Stomach smooth muscle (tissue), 2 donors: ENCODE data around the gene TBX5.

Experiments used
- H3K27ac ChIP-seq: one replicate; pipeline ENCODE4 v1.7.0; 2013; ENCODE audit warnings: mild to moderate bottlenecking, low read length, inconsistent platforms
- H3K27me3 ChIP-seq, 2 donors: one replicate each; pipeline ENCODE4 v1.7.0; 2013; ENCODE audit warnings: low read length in 2 of 2; ENCODE audit not compliant: insufficient read depth in 2 of 2, control insufficient read depth in 1 of 2
- H3K36me3 ChIP-seq, 2 donors: one replicate each; pipeline ENCODE4 v1.7.0; 2013; ENCODE audit warnings: low read length in 2 of 2; ENCODE audit not compliant: control insufficient read depth in 2 of 2, insufficient read depth in 2 of 2
- H3K4me1 ChIP-seq: one replicate; pipeline ENCODE4 v1.7.0; 2013; ENCODE audit warnings: low read length; ENCODE audit not compliant: control insufficient read depth, insufficient read depth
- H3K4me3 ChIP-seq, 2 donors: one replicate each; pipeline ENCODE4 v1.7.0; 2013; ENCODE audit warnings: low read length in 2 of 2
- H3K9ac ChIP-seq, 2 donors: one replicate each; pipeline ENCODE4 v1.7.0; 2013; ENCODE audit warnings: low read length in 2 of 2, mild to moderate bottlenecking in 1 of 2
- H3K9me3 ChIP-seq, 2 donors: one replicate each; pipeline ENCODE4 v1.7.0; 2013; ENCODE audit warnings: low read length in 2 of 2; ENCODE audit not compliant: control insufficient read depth in 2 of 2
- donor health status: healthy.
- donor health status: Pancreatic carcinoma.

Gene TBX5

DNA sequence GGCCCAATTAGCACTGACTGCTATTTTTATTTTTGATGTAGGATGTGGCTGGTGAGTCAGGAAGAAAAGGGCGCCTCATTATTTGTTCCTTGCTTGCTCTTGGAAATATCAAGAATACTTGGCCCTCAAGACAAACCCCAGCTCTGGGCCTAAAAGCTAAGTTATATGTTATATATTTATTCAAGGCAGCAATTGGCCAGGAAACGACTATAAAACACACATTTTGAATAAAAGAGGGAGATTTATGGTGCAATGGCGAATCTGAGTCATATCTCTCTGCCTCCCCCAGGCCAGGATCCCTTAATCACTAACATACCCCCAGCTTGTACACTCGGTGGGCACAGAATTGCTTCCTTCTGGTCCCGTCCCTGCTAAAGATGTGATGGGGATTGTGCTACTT lies 63.3 kb downstream of the TBX5 start:
- Histone ChIP-seq H3K9ac (no peak overlapping the region), H3K36me3 (no peaks in the 10 kb centered on the region)

DNA sequence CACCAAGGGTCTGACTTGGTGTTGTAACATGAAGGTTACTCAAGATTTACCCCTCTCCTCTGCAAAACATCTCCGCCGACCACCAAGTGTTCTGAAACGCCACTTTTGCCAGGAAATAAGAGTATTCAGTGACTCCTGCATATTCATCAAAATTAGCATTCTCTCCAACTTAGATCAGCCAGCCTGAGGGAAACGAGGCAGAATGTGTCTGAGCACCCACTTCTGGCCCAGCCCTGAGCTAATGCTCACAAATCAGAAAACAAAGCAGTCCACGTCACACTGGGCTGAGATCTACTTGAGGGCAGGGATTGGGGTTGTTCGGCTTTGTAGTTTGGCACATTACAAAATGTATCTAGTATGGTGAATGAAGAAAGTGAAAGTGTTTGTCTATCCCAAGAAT lies 64.3 kb downstream of the TBX5 start:
- no peaks in the 10 kb centered on the region for H3K4me1 ChIP-seq
- no peaks in the 10 kb centered on the region for H3K36me3 ChIP-seq
- H3K9me3 ChIP-seq: no peaks in the 10 kb centered on the region
- H3K27me3 ChIP-seq: peaks cover 2 to 5% of the 10 kb centered on the region in 2 donors
- no peak overlapping the region for H3K4me3 ChIP-seq
- H3K9ac ChIP-seq: no peak overlapping the region
- H3K27ac ChIP-seq: no peak overlapping the region

More for the DNA sequence above, 63.3 kb downstream of the TBX5 start:
- Histone ChIP-seq H3K4me1 (no peaks in the 10 kb centered on the region), H3K27me3 (peaks cover 2 to 5% of the 10 kb centered on the region in 2 donors), H3K27ac (no peak overlapping the region), H3K4me3 (no peak overlapping the region), H3K9me3 (no peaks in the 10 kb centered on the region)

DNA sequence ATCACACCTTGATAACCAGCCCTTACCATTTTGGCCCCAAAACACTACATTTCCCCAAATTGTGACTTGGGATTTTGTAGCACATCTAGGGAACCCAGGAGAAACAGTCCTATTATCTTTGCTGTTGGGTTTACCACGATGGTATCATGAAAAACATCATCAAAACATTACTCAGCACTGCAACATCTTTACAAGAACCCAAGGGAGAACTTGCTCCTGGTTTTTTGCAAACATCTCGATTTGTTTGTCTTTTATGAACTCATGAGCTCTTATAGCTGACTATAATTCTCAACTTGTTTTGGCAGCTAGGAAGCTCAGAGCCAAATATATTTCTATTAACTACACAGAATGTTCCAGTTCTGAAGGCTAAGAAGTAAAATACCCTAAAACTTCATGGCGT lies 65.7 kb downstream of the TBX5 start:
- no peaks in the 10 kb centered on the region for H3K36me3 ChIP-seq
- no peak overlapping the region for H3K9ac ChIP-seq
- no peak overlapping the region for H3K27ac ChIP-seq
- no peaks in the 10 kb centered on the region for H3K4me1 ChIP-seq
- H3K9me3 ChIP-seq: no peaks in the 10 kb centered on the region
- H3K27me3 ChIP-seq: peaks cover 0 to 5% of the 10 kb centered on the region in 2 donors
- no peak overlapping the region for H3K4me3 ChIP-seq

DNA sequence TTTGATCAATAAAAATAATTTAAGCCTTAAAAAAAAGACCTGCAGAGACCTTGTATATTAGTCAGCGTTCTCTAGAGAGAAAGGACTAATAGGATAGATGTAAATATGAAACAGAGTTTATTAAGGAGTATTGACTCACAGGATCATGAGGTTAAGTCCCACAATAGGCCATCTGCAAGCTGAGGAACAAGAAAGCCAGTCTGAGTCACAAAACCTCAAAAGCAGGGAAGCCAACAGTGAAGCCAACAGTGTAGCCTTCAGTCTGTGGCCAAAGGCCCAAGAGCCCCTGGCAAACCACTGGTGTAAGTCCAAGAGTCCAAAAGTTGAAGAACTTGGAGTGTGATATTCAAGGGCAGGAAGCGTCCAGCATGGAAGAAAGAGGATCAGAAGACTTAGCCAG lies 66.3 kb downstream of the TBX5 start:
- Histone ChIP-seq H3K9ac (no peak overlapping the region), H3K36me3 (no peaks in the 10 kb centered on the region), H3K27ac (no peak overlapping the region), H3K9me3 (no peaks in the 10 kb centered on the region), H3K4me1 (no peaks in the 10 kb centered on the region), H3K4me3 (no peak overlapping the region), H3K27me3 (peaks cover 0 to 5% of the 10 kb centered on the region in 2 donors)

DNA sequence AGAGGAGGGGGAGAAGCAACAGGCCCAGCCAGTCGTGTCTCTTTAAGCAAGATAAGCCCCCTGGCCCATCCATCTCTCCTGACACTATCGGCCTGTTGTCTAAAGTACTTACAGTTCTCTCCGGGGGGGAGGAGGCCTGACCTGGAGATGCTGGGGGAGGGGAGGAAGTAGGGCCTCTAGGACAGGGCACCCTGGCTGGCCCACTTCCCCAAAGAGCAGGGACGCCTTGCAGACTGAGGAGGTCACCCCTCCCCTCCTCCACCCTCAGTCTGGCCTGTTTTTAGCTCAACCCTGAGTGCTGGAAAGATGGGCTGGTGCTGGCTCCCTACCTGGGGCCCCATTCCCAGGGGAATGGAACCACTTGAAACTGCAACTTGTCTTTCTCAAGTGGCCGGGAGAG lies 70.3 kb downstream of the TBX5 start:
- no peak overlapping the region for H3K27ac ChIP-seq
- H3K36me3 ChIP-seq: no peaks in the 10 kb centered on the region
- no peaks in the 10 kb centered on the region for H3K27me3 ChIP-seq
- peaks cover 0 to 3% of the 10 kb centered on the region in 2 donors for H3K9me3 ChIP-seq
- no peaks in the 10 kb centered on the region for H3K4me1 ChIP-seq
- H3K9ac ChIP-seq: no peak overlapping the region
- H3K4me3 ChIP-seq: no peak overlapping the region

DNA sequence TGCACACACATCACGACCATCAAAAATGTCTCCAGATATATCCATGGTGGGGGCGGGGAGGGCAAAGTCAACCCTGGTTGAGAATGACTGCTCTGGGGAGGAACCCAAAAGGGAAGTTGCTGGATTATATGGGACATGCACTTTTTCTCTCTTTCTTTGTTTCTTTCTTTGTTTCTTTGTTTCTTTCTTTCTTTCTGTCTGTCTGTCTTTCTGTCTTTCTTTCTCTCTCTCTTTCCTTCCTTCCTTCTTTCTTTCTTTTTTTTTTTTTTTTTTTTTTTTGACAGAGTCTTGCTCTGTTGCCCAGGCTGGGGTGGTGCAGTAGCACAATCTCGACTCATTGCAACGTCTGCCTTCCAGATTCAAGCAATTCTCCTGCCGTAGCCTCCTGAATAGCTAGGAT lies 71.5 kb downstream of the TBX5 start:
- H3K9ac ChIP-seq: no peak overlapping the region
- H3K36me3 ChIP-seq: no peaks in the 10 kb centered on the region
- H3K4me1 ChIP-seq: no peaks in the 10 kb centered on the region
- no peaks in the 10 kb centered on the region for H3K27me3 ChIP-seq
- H3K9me3 ChIP-seq: peaks cover 0 to 3% of the 10 kb centered on the region in 2 donors
- H3K4me3 ChIP-seq: no peak overlapping the region
- H3K27ac ChIP-seq: no peak overlapping the region

DNA sequence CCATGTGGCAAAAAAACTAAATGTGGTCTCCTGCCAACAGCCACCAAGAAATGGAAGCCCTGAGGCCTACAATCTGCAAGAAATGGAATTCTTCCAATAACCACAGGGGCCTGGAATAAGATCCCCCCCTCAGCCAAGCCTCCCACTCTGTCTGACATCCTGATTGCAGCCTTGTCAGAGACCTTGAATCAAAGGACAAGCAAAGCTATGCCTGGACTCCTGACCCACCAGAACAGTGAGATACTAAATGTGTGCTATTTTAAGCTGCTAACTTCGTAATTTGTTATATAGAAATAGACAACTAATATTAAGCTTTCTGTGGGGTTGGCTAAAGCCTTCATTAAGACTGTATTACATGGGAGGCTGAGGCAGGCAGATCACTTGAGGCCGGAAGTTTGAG lies 77.7 kb downstream of the TBX5 start:
- H3K9me3 ChIP-seq: peaks cover 5 to 12% of the 10 kb centered on the region in 2 donors
- H3K27ac ChIP-seq: no peak overlapping the region
- H3K36me3 ChIP-seq: no peaks in the 10 kb centered on the region
- H3K4me1 ChIP-seq: no peaks in the 10 kb centered on the region
- no peak overlapping the region for H3K4me3 ChIP-seq
- peaks cover 0 to 2% of the 10 kb centered on the region in 2 donors for H3K27me3 ChIP-seq
- H3K9ac ChIP-seq: no peak overlapping the region

DNA sequence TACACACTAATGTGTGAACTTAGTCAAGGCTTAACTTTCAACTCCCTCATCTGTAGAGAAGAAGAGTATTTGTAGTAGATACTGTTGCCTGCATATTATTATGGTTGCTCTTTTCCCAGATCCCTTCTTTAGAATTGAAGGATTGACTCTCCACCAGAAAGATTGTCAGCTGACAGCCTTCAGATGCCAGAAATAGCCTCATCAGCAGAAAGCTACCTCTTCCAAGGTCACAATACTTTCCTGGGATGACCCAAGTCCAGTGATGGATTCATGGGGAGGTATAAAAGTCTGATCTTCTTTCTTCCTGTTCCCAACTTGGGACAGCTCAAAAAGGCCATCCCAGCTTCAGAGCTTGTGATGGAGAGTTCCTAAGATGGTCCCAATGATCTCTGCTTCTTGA lies 78.2 kb downstream of the TBX5 start:
- Histone ChIP-seq H3K9ac (no peak overlapping the region), H3K9me3 (peaks cover 5 to 12% of the 10 kb centered on the region in 2 donors), H3K36me3 (no peaks in the 10 kb centered on the region), H3K27me3 (peaks cover 0 to 2% of the 10 kb centered on the region in 2 donors), H3K4me3 (no peak overlapping the region), H3K27ac (no peak overlapping the region), H3K4me1 (no peaks in the 10 kb centered on the region)

DNA sequence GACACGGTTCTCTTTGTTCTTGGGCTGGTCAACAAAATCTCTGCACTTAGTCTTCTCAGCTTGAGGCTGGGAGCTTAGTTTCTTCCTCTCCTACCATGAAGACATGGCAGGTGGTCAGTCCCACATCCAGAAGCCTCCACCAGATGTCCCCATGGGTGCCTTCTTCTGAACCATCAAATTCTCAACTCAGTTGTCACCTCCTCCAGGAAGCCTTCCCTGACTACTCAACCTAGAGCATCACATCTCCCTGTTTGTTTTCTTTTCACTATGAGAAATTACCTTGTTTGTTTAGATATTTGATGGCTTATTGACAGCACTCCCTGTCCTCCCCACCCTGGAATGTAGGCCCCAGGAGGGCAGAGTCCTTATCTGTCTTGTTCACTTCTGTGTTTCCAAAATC lies 84.4 kb downstream of the TBX5 start:
- Histone ChIP-seq H3K9me3 (peaks cover 0 to 5% of the 10 kb centered on the region in 2 donors), H3K9ac (no peak overlapping the region), H3K27ac (no peak overlapping the region), H3K27me3 (peaks cover 0 to 10% of the 10 kb centered on the region in 2 donors), H3K4me1 (no peaks in the 10 kb centered on the region), H3K4me3 (no peak overlapping the region), H3K36me3 (no peaks in the 10 kb centered on the region)

DNA sequence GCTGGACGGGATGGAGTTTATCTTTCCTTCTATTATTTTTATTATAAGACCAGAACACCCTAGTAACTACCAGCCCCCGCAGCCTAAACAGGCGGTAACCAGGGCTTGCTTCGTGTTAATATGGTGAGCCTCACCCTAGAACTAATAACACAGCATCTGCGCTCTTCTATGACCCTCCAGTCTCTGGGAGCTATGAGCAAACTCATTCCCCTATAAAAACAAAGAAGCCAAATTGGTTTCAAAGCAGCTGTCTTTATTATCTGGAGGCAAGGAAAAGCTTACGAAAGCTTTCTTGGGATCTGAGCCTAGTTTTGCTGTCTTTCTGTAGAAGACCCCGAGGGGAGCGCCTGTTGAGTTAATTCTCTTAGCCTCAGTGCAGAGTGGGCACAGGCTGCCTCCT lies 85.0 kb downstream of the TBX5 start:
- peaks cover 0 to 8% of the 10 kb centered on the region in 2 donors for H3K27me3 ChIP-seq
- H3K4me3 ChIP-seq: no peak overlapping the region
- no peaks in the 10 kb centered on the region for H3K4me1 ChIP-seq
- no peaks in the 10 kb centered on the region for H3K36me3 ChIP-seq
- no peak overlapping the region for H3K9ac ChIP-seq
- no peak overlapping the region for H3K27ac ChIP-seq
- peaks cover 0 to 5% of the 10 kb centered on the region in 2 donors for H3K9me3 ChIP-seq

DNA sequence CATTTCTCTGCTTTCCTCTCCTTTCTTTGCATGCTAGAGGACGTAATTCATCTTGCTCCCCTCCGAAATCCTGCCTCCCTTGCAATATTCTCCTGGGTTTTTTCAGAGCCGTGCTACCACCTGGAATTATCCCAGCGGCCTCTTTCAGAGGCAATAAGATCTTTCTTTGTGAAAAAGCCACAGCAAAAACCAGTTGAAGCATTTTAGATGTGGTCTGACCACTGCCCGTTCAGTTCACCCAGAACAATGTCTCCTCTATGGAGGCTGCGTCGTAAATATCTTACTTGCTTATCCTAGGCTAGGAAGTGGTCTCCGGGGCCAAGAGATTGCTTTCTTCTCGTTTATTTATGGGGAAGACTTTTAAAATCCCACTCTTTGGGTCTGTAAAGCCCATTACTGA lies 85.8 kb downstream of the TBX5 start:
- Histone ChIP-seq H3K36me3 (no peaks in the 10 kb centered on the region), H3K4me1 (no peaks in the 10 kb centered on the region), H3K4me3 (no peak overlapping the region), H3K27me3 (peaks cover 0 to 9% of the 10 kb centered on the region in 2 donors), H3K9ac (no peak overlapping the region), H3K27ac (no peak overlapping the region), H3K9me3 (peaks cover 0 to 9% of the 10 kb centered on the region in 2 donors)
